Endodermal cell (in vitro differentiated cells): ENCODE measurements around the gene MAGI3. TPM values are rescaled to one million over a fixed set of nuclear protein-coding genes. Genes with fewer than 3 reads are reported as not detected.
A peak's percentile ranks its signal among the peaks of the same experiment; 100 is the strongest.

Experiments
- DNase-seq: peaks from one replicate; pipeline ENCODE4 v3.0.0-alpha.2; 2017
- H3K27ac ChIP-seq: 2 replicates; pipeline ENCODE4 v1.5.1; 2013; ENCODE audit warnings: mild to moderate bottlenecking, low read depth, low read length, moderate library complexity
- H3K27me3 ChIP-seq: 2 replicates; pipeline ENCODE4 v1.6.1; 2013; ENCODE audit warnings: mild to moderate bottlenecking, low read length, moderate library complexity; ENCODE audit not compliant: insufficient read depth, control insufficient read depth, poor library complexity, severe bottlenecking
- H3K36me3 ChIP-seq: 2 replicates; pipeline ENCODE4 v1.7.0; 2013; ENCODE audit warnings: mild to moderate bottlenecking, low read length, moderate library complexity; ENCODE audit not compliant: control insufficient read depth, insufficient read depth
- H3K4me1 ChIP-seq: one replicate; pipeline ENCODE4 v1.7.0; 2013; ENCODE audit warnings: low read length; ENCODE audit not compliant: control insufficient read depth, insufficient read depth
- H3K4me3 ChIP-seq: 2 replicates; pipeline ENCODE4 v1.5.1; 2013; ENCODE audit warnings: mild to moderate bottlenecking, low read length, moderate library complexity
- H3K9ac ChIP-seq: 2 replicates; pipeline ENCODE4 v1.6.1; 2013; ENCODE audit warnings: mild to moderate bottlenecking, low read length, moderate library complexity; ENCODE audit not compliant: poor library complexity, severe bottlenecking; ENCODE audit errors: extremely low read depth
- H3K9me3 ChIP-seq: 2 replicates; pipeline ENCODE4 v1.6.1; 2013; ENCODE audit warnings: mild to moderate bottlenecking, low read length, moderate library complexity; ENCODE audit not compliant: control insufficient read depth
- H3K27ac Mint-ChIP-seq: 2 replicates; pipeline ENCODE4 v1.8.0; 2020; ENCODE audit warnings: mixed read lengths
- H3K27me3 Mint-ChIP-seq: 2 replicates; pipeline ENCODE4 v1.8.0; 2021; ENCODE audit warnings: mild to moderate bottlenecking, mixed read lengths; ENCODE audit not compliant: insufficient read depth
- H3K36me3 Mint-ChIP-seq: 2 replicates; pipeline ENCODE4 v1.8.0; 2020; ENCODE audit warnings: low read depth, mixed read lengths
- H3K4me1 Mint-ChIP-seq: 2 replicates; pipeline ENCODE4 v1.8.0; 2020; ENCODE audit warnings: mixed read lengths
- H3K4me3 Mint-ChIP-seq: 2 replicates; pipeline ENCODE4 v1.8.0; 2020; ENCODE audit warnings: mild to moderate bottlenecking, moderate library complexity, mixed read lengths
- H3K9me3 Mint-ChIP-seq: 2 replicates; pipeline ENCODE4 v1.8.0; 2020; ENCODE audit warnings: mild to moderate bottlenecking, mixed read lengths
- CTCF ChIP-seq: fragments of 200-600 bp; sonication (generic); conservative IDR thresholded peaks from 2 replicates; pipeline ENCODE4 v1.5.0; 2021; ENCODE audit warnings: antibody characterized with exemption, mild to moderate bottlenecking
- WGBS, 2 experiments: methylation state at CpG; one replicate each; pipeline versions ENCODE4 v1.1.5 to v1.1.7; 2013; ENCODE audit warnings: missing lambda C conversion rate in 2 of 2, mixed read lengths in 1 of 2; ENCODE audit not compliant: insufficient coverage in 1 of 2, insufficient read length in 1 of 2; 5-methylcytosine and 5-hydroxymethylcytosine counted together
- total RNA-seq, 2 donors: library from RNA; stranded (reverse); fragmentation: NEBNext Ultra II Directional in 1 of 2; extraction: Animal tissue kit (Norgen Biotek cat#: 25700) in 1 of 2; gene quantifications; 2 replicates in 1 of 2; 3 replicates in 1 of 2; pipeline ENCODE4 v1.2.1, GENCODE V29; 2021

The MAGI3 gene
- total RNA-seq, 2 donors from 2014 or later, result 27.1 to 27.4 TPM

GRCh38 chr1:113422315-113423068 lies 32.2 kb downstream of the MAGI3 start:
- Histone ChIP-seq H3K4me3 (no peak overlapping the region), H3K27ac (no peak overlapping the region), H3K4me1 (no peaks in the 10 kb centered on the region), H3K27me3 (no peaks in the 10 kb centered on the region), H3K9me3 (peaks cover 32% of the 10 kb centered on the region), H3K9ac (no peak overlapping the region), H3K36me3 (peaks cover 7% of the 10 kb centered on the region)
- TF ChIP-seq CTCF, result no peak
- no peak for DNase-seq
- H3K9me3 Mint-ChIP-seq, result peaks cover 18% of the 10 kb centered on the region
- H3K36me3 Mint-ChIP-seq, result peaks cover 28% of the 10 kb centered on the region
- WGBS, 2 experiments, result 97% methylated on average over 20 to 26 of the region's 26 CpGs
- H3K4me1 Mint-ChIP-seq, result no peaks in the 10 kb centered on the region
- H3K27ac Mint-ChIP-seq, result no peak overlapping the region
- H3K27me3 Mint-ChIP-seq, result no peaks in the 10 kb centered on the region
- no peak overlapping the region for H3K4me3 Mint-ChIP-seq

- Mint-ChIP-seq H3K27ac (no peak overlapping the region), H3K36me3 (peaks cover 28% of the 10 kb centered on the region), H3K9me3 (peaks cover 18% of the 10 kb centered on the region), H3K4me3 (no peak overlapping the region), H3K27me3 (no peaks in the 10 kb centered on the region), H3K4me1 (no peaks in the 10 kb centered on the region)
- no peaks in the 10 kb centered on the region for H3K27me3 ChIP-seq
- DNase-seq, result no peak
- H3K9me3 ChIP-seq, result peaks cover 32% of the 10 kb centered on the region
- H3K9ac ChIP-seq, result no peak overlapping the region
- H3K27ac ChIP-seq, result no peak overlapping the region
- H3K4me3 ChIP-seq, result no peak overlapping the region
- TF ChIP-seq CTCF, result no peak
- no peaks in the 10 kb centered on the region for H3K4me1 ChIP-seq
- H3K36me3 ChIP-seq, result peaks cover 7% of the 10 kb centered on the region
- 90 to 100% methylated on average over 7 to 14 of the region's 14 CpGs for WGBS, 2 experiments
Observed at GRCh38 chr1:113423826-113424225, 33.5 kb downstream of the MAGI3 start.

GRCh38 chr1:113429461-113430153 lies 39.3 kb downstream of the MAGI3 start:
- no peak overlapping the region for H3K9ac ChIP-seq
- H3K9me3 ChIP-seq, result no peaks in the 10 kb centered on the region
- no peak overlapping the region for H3K4me3 ChIP-seq
- H3K27me3 Mint-ChIP-seq, result no peaks in the 10 kb centered on the region
- H3K27ac ChIP-seq, result no peak overlapping the region
- no peak for DNase-seq
- peak overlapping the region; percentile 18 for H3K27ac Mint-ChIP-seq
- no peaks in the 10 kb centered on the region for H3K9me3 Mint-ChIP-seq
- peaks cover 11% of the 10 kb centered on the region for H3K36me3 Mint-ChIP-seq
- H3K4me3 Mint-ChIP-seq, result no peak overlapping the region
- H3K4me1 ChIP-seq, result peaks cover 3% of the 10 kb centered on the region
- H3K36me3 ChIP-seq, result no peaks in the 10 kb centered on the region
- H3K4me1 Mint-ChIP-seq, result peaks cover 10% of the 10 kb centered on the region
- no peaks in the 10 kb centered on the region for H3K27me3 ChIP-seq
- TF ChIP-seq CTCF, result no peak
- 94 to 95% methylated on average over 2 to 3 of the region's 3 CpGs for WGBS, 2 experiments
